Nephron (organoid): ENCODE measurements around the gene ZNF248.

Experiments
- H3K27ac Mint-ChIP-seq, 3 experiments: 2 replicates each; pipeline ENCODE4 v1.8.0; 2020; ENCODE audit warnings: mixed read lengths in 3 of 3, mild to moderate bottlenecking in 2 of 3, moderate library complexity in 1 of 3
- H3K27me3 Mint-ChIP-seq: 2 replicates; pipeline ENCODE4 v1.8.0; 2021; ENCODE audit warnings: low read depth, mild to moderate bottlenecking, moderate library complexity, mixed read lengths
- H3K36me3 Mint-ChIP-seq: 2 replicates; pipeline ENCODE4 v1.8.0; 2020; ENCODE audit warnings: low read depth, mixed read lengths
- H3K4me1 Mint-ChIP-seq: 2 replicates; pipeline ENCODE4 v1.8.0; 2020; ENCODE audit warnings: mixed read lengths
- H3K4me3 Mint-ChIP-seq, 3 experiments: 2 replicates each; pipeline ENCODE4 v1.8.0; 2020; ENCODE audit warnings: mild to moderate bottlenecking in 3 of 3, mixed read lengths in 3 of 3, moderate library complexity in 2 of 3
- H3K9me3 Mint-ChIP-seq: 2 replicates; pipeline ENCODE4 v1.8.0; 2020; ENCODE audit warnings: mixed read lengths
- CTCF ChIP-seq, 3 experiments: fragments of 200-600 bp; sonication (generic); IDR thresholded peaks; one replicate each; pipeline ENCODE4 v1.5.0; 2021; ENCODE audit warnings: antibody characterized with exemption in 3 of 3; ENCODE audit not compliant: unreplicated experiment in 3 of 3

The ZNF248 gene

DNA sequence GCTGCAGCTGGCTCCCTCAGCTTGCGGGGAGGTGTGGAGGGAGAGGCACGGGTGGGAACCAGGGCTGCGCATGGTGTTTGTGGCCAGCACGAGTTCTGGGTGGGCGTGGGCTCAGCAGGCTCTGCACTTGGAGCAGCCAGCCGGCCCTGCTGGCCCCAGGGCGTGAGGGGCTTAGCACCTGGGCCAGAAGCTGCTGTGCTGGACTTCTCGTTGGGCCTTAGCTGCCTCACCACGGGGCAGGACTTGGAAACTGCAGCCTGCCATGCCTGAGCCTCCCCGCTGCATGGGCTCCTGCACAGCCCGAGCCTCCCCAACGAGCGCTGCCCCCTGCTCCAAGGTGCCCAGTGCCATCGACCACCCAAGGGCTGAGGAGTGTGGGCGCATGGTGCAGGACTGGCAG, 120.1 kb downstream of the ZNF248 start:
- Mint-ChIP-seq H3K9me3 (peaks cover 50% of the 10 kb centered on the region), H3K27me3 (no peaks in the 10 kb centered on the region), H3K36me3 (no peaks in the 10 kb centered on the region), H3K4me3 (no peak overlapping the region), H3K27ac (no peak overlapping the region), H3K4me1 (no peaks in the 10 kb centered on the region)
- no peak for TF ChIP-seq CTCF (IDR thresholded peaks at IDR 0.05; ENCODE audit: unreplicated experiment in 3 of 3)

GRCh38 chr10:37736120-37736519, 121.3 kb downstream of the ZNF248 start:
- TF ChIP-seq CTCF (IDR thresholded peaks at IDR 0.05; ENCODE audit: unreplicated experiment in 3 of 3), result no peak
- H3K4me3 Mint-ChIP-seq, result no peak overlapping the region
- H3K9me3 Mint-ChIP-seq, result peaks cover 44% of the 10 kb centered on the region
- H3K36me3 Mint-ChIP-seq, result no peaks in the 10 kb centered on the region
- no peaks in the 10 kb centered on the region for H3K4me1 Mint-ChIP-seq
- H3K27me3 Mint-ChIP-seq, result no peaks in the 10 kb centered on the region
- H3K27ac Mint-ChIP-seq, result no peak overlapping the region

GRCh38 chr10:37734971-37735370, 122.4 kb downstream of the ZNF248 start:
- peaks cover 39% of the 10 kb centered on the region for H3K9me3 Mint-ChIP-seq
- H3K36me3 Mint-ChIP-seq, result no peaks in the 10 kb centered on the region
- no peaks in the 10 kb centered on the region for H3K27me3 Mint-ChIP-seq
- H3K4me1 Mint-ChIP-seq, result no peaks in the 10 kb centered on the region
- no peak overlapping the region for H3K4me3 Mint-ChIP-seq
- no peak for TF ChIP-seq CTCF (IDR thresholded peaks at IDR 0.05; ENCODE audit: unreplicated experiment in 3 of 3)
- H3K27ac Mint-ChIP-seq, result no peak overlapping the region
